ENCODE results near the gene NOTCH3.

GRCh38 chr19:15184776-15185175 is 16.0 kb downstream of the NOTCH3 start:
- TF ChIP-seq TAF1 (IDR thresholded peaks at IDR 0.05; ENCODE audit: borderline replicate concordance, low read depth, low read length) = no peak
- no peak for TF ChIP-seq POLR2A (IDR thresholded peaks at IDR 0.05; ENCODE audit: low read depth, low read length)
- TF ChIP-seq POLR2AphosphoS5 (IDR thresholded peaks at IDR 0.05; ENCODE audit: low read depth, low read length) = no peak
